Sigmoid colon (tissue), 7 donors: Measurements from ENCODE around the gene DUS1L. TPM values are rescaled to one million over a fixed set of nuclear protein-coding genes. Genes with fewer than 3 reads are reported as not detected.

Experiments used
- DNase-seq: peaks from one replicate; pipeline ENCODE4 v3.0.0-alpha.2; 2019
- H3K27ac ChIP-seq, 4 donors: fragments of 200-600 bp; sonication (generic); one replicate each; pipeline ENCODE4 v1.5.1; 2016 to 2019; ENCODE audit warnings: mild to moderate bottlenecking in 1 of 4
- H3K27me3 ChIP-seq, 3 donors: fragments of 200-600 bp; sonication (generic); one replicate each; pipeline ENCODE4 v1.5.1; 2019; ENCODE audit warnings: mild to moderate bottlenecking in 1 of 3
- H3K36me3 ChIP-seq, 4 donors: fragments of 200-600 bp; sonication (generic); one replicate each; pipeline ENCODE4 v1.5.1; 2016 to 2019
- H3K4me1 ChIP-seq, 4 donors: fragments of 200-600 bp; sonication (generic); one replicate each; pipeline ENCODE4 v1.5.1; 2017 to 2019
- H3K4me3 ChIP-seq, 4 donors: fragments of 200-600 bp; sonication (generic); one replicate each; pipeline ENCODE4 v1.5.1; 2017 to 2019; ENCODE audit warnings: mild to moderate bottlenecking in 2 of 4, moderate library complexity in 1 of 4
- H3K9me3 ChIP-seq, 4 donors: fragments of 200-600 bp in 3 of 4; sonication (generic) in 3 of 4; one replicate each; pipeline versions ENCODE4 v1.5.1 to v1.6.1; 2013 to 2019
- EP300 ChIP-seq, 4 donors: sonication (generic); formaldehyde crosslinking; IDR thresholded peaks; one replicate each; pipeline ENCODE4 v1.6.1; 2017; ENCODE audit warnings: antibody characterized with exemption in 4 of 4
- POLR2A ChIP-seq, 2 donors: fragments of 450-650 bp; IDR thresholded peaks; one replicate each; pipeline ENCODE4 v1.6.1; 2016; ENCODE audit warnings: antibody characterized with exemption in 2 of 2, mild to moderate bottlenecking in 2 of 2, moderate library complexity in 2 of 2
- POLR2AphosphoS5 ChIP-seq, 4 donors: sonication (generic); formaldehyde crosslinking; IDR thresholded peaks; one replicate each; pipeline ENCODE4 v1.6.1; 2017; ENCODE audit warnings: antibody characterized with exemption in 4 of 4
- WGBS, 2 donors: extraction: QIAGEN DNeasy Blood & Tissue Kit; methylation state at CpG; one replicate each; pipeline ENCODE4 v1.1.7; 2013; 5-methylcytosine and 5-hydroxymethylcytosine counted together
- intact Hi-C: fragments of 100-400 bp; cut with DNase I; formaldehyde crosslinking; loops from one replicate; pipeline ENCODE4 v1.15.1; 2023
- polyA plus RNA-seq, 3 donors: library from polyadenylated mRNA; stranded (reverse); fragments of 200-250 nt; gene quantifications; one replicate each; pipeline ENCODE4 v1.2.3, GENCODE V29; 2013
- total RNA-seq, 4 donors: library from RNA; depleted of rRNA; stranded (reverse); fragments of >200 nt; gene quantifications; one replicate each; pipeline ENCODE4 v1.1.0, GENCODE V29; 2016
- TF ChIP-seq, protein P1 (sequence below), 4 experiments: fragments of 450-650 bp in 3 of 4; fragments of 200-600 bp in 1 of 4; IDR thresholded peaks; one replicate each; pipeline ENCODE4 v1.5.1; 2016 to 2019; ENCODE audit warnings: antibody characterized with exemption in 4 of 4, mild to moderate bottlenecking in 3 of 4, moderate library complexity in 2 of 4
- donor health status: healthy with polysubstance abuse.
- donor health status: Bipolar disorder and iron deficiency.
- donor health status: healthy.

DUS1L gene
- total and polyA plus RNA-seq, 7 donors = 31.3 to 119 (median 68.5) TPM

GRCh38 chr17:82034371-82035011, 31.1 kb downstream of the DUS1L start:
- Histone ChIP-seq H3K9me3 (no peaks in the 10 kb centered on the region), H3K4me1 (peaks cover 3 to 44% (median 39%) of the 10 kb centered on the region in 4 donors), H3K27ac (no peak overlapping the region), H3K27me3 (peaks cover 6 to 21% (median 18%) of the 10 kb centered on the region in 3 donors), H3K4me3 (no peak overlapping the region), H3K36me3 (no peaks in the 10 kb centered on the region)
- DNase-seq = no peak
- TF ChIP-seq, protein P1, sequence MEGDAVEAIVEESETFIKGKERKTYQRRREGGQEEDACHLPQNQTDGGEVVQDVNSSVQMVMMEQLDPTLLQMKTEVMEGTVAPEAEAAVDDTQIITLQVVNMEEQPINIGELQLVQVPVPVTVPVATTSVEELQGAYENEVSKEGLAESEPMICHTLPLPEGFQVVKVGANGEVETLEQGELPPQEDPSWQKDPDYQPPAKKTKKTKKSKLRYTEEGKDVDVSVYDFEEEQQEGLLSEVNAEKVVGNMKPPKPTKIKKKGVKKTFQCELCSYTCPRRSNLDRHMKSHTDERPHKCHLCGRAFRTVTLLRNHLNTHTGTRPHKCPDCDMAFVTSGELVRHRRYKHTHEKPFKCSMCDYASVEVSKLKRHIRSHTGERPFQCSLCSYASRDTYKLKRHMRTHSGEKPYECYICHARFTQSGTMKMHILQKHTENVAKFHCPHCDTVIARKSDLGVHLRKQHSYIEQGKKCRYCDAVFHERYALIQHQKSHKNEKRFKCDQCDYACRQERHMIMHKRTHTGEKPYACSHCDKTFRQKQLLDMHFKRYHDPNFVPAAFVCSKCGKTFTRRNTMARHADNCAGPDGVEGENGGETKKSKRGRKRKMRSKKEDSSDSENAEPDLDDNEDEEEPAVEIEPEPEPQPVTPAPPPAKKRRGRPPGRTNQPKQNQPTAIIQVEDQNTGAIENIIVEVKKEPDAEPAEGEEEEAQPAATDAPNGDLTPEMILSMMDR (IDR thresholded peaks at IDR 0.05) = no peak
- TF ChIP-seq POLR2AphosphoS5 (IDR thresholded peaks at IDR 0.05) (no peak), POLR2A (IDR thresholded peaks at IDR 0.05) (no peak), EP300 (IDR thresholded peaks at IDR 0.05) (no peak)
- intact Hi-C loops = no loop called here
- WGBS, 2 donors = 89 to 92% methylated on average over 23 of the region's 23 CpGs

DNA sequence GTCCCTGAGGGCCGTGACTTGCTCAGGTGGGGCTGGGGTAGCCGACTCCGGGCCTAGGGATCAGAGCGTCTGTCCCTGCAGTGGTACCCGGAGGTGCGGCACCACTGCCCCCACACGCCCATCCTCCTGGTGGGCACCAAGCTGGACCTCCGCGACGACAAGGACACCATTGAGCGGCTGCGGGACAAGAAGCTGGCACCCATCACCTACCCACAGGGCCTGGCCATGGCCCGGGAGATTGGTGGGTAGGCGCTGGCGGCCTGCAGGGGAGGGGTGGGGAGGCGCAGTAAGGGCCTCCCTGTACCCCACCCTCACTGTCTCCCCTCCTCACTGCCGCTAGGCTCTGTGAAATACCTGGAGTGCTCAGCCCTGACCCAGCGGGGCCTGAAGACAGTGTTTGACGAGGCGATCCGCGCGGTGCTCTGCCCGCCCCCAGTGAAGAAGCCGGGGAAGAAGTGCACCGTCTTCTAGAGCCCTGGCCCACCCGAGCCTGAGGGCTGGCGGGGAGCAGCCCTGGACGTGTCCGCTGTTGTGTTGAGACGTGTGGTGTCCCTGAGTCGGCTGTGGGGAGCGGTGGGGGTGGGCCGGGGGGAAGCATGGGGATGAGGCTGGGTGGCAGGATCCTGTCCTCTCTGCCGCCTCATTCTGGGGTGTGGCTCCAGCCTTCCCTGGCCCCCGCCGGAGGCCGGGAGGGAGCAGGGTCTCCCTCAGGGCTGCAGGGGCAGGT, 32.1 kb downstream of the DUS1L start:
- TF ChIP-seq, protein P1 (IDR thresholded peaks at IDR 0.05) = no peak
- TF ChIP-seq POLR2AphosphoS5 (IDR thresholded peaks at IDR 0.05) = no peak
- TF ChIP-seq EP300 (IDR thresholded peaks at IDR 0.05) = no peak
- no peak for TF ChIP-seq POLR2A (IDR thresholded peaks at IDR 0.05)
- intact Hi-C loops = no loop called here
- Histone ChIP-seq H3K4me1 (peaks cover 3 to 44% (median 39%) of the 10 kb centered on the region in 4 donors), H3K27ac (no peak overlapping the region), H3K27me3 (peaks cover 6 to 21% (median 18%) of the 10 kb centered on the region in 3 donors), H3K36me3 (no peaks in the 10 kb centered on the region), H3K4me3 (no peak overlapping the region), H3K9me3 (no peaks in the 10 kb centered on the region)
- no peak for DNase-seq
- WGBS, 2 donors = 93 to 95% methylated on average over 38 of the region's 38 CpGs

- peak overlapping the region in 3 of 4 donors; percentile 35 to 58 (median 36) for H3K4me3 ChIP-seq
- no peak for DNase-seq
- TF ChIP-seq, protein P1 (IDR thresholded peaks at IDR 0.05) = no peak
- TF ChIP-seq POLR2AphosphoS5 (IDR thresholded peaks at IDR 0.05) (no peak), POLR2A (IDR thresholded peaks at IDR 0.05) (no peak), EP300 (IDR thresholded peaks at IDR 0.05) (no peak)
- H3K27me3 ChIP-seq = peaks cover 6 to 21% (median 18%) of the 10 kb centered on the region in 3 donors
- 10 to 12% methylated on average over 59 of the region's 59 CpGs for WGBS, 2 donors
- H3K4me1 ChIP-seq = peaks cover 0 to 38% (median 36%) of the 10 kb centered on the region in 4 donors
- intact Hi-C loops = no loop called here
- no peaks in the 10 kb centered on the region for H3K36me3 ChIP-seq
- no peaks in the 10 kb centered on the region for H3K9me3 ChIP-seq
- H3K27ac ChIP-seq = no peak overlapping the region
Measured at GRCh38 chr17:82031885-82032627, 33.5 kb downstream of the DUS1L start.

DNA sequence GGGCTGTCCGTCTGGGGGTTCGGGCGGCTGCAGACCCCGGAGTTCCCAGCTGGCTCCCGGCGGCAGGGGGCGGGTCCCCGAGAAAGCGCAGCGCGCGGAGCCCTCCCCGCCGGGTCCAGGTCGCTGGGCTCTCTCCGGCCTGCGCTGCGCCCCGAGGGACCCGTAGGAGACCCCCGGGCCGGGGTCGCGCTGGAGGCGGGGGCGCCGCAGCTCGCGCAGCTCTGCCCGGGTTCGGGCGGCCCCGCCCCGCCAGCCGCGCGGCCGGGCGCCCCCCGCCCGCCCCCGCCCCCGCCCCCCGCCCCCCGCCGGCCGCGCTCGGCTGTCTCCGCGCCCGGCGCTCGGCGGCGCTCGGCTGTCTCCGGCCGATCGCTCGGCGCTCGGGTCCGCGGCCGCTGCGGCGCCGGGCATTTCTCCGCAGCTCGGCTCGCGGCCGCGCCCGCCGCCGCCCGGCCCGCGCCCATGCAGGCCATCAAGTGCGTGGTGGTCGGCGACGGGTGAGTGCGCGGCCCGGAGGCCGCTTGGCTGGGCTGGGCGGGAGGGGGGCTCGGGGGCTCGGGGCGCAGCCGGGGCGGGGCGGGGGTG, 34.2 kb downstream of the DUS1L start, which contains the start of gene RAC3:
Gene RAC3, plus strand, starts transcription at position 376 of the 582 bp plus-strand sequence. Its CDS starts 84 bp downstream, at position 460.
- no peaks in the 10 kb centered on the region for H3K36me3 ChIP-seq
- intact Hi-C loops = no loop called here
- H3K27ac ChIP-seq = peak within 1 kb of the TSS; percentile 18 to 61 (median 59)
- 1% methylated on average over 96 of the region's 96 CpGs for WGBS, 2 donors
- DNase-seq = no peak
- H3K4me1 ChIP-seq = peaks cover 0 to 32% (median 29%) of the 10 kb centered on the region in 4 donors
- peaks cover 6 to 21% (median 18%) of the 10 kb centered on the region in 3 donors for H3K27me3 ChIP-seq
- peak within 1 kb of the TSS; percentile 23 to 58 (median 42) for H3K4me3 ChIP-seq
- H3K9me3 ChIP-seq = no peaks in the 10 kb centered on the region
- TF ChIP-seq, protein P1 (IDR thresholded peaks at IDR 0.05) = no peak
- no peak for TF ChIP-seq EP300 (IDR thresholded peaks at IDR 0.05)
- no peak for TF ChIP-seq POLR2AphosphoS5 (IDR thresholded peaks at IDR 0.05)
- no peak for TF ChIP-seq POLR2A (IDR thresholded peaks at IDR 0.05)
